COLO829 (cell line): ENCODE data around the gene RNU6-1.

Source experiments
- DNase-seq: peaks from one replicate; pipeline ENCODE4 v3.0.0; 2012; ENCODE audit warnings: low spot score

The RNU6-1 gene

DNA sequence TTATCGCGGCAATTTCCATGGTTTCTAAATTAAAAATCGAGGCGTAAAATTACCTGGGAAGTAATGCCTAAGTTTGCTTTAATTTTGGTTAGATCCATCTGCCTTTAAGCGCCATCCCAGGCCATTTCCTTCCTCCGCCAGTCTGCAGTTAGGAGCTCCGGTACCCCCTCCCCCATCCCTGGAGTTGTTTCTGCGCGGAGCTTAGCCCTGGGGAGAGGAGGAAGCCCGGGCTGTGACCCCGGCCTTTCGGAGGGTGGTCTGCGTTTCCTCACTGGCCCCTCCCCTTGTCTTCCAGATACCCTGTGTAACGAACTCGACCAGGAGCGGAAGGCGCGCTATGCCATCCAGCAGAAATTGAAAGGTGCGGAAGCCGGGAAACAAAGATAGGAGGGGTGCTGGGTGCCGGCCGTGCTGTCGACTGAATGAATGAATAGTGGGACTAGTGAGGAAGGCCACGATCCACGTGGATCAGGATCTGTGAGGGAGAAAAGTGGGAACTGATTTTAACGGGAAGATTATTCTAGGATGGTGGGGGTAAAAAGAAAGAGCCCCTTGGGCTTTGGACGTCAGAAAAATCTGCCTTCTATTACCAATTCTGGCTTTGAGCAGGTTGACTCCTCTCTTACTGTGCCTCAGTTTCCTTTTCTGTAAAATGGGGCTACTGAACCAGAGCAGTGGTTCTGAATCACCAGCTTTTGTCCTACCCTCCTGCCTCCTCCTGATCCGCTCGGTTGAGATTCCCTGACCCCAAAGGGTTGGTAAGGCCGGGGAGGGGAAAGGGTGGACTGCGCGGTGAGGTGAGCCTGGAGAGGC, 6.7 kb downstream of the RNU6-1 start:
- DNase-seq = no peak

GRCh38 chr15:67832031-67832551, 7.8 kb downstream of the RNU6-1 start:
- DNase-seq = no peak

- DNase-seq = no peak
Measured at GRCh38 chr15:67831363-67831762, 8.5 kb downstream of the RNU6-1 start.

GRCh38 chr15:67829647-67830504, 10.0 kb downstream of the RNU6-1 start:
- no peak for DNase-seq

DNA sequence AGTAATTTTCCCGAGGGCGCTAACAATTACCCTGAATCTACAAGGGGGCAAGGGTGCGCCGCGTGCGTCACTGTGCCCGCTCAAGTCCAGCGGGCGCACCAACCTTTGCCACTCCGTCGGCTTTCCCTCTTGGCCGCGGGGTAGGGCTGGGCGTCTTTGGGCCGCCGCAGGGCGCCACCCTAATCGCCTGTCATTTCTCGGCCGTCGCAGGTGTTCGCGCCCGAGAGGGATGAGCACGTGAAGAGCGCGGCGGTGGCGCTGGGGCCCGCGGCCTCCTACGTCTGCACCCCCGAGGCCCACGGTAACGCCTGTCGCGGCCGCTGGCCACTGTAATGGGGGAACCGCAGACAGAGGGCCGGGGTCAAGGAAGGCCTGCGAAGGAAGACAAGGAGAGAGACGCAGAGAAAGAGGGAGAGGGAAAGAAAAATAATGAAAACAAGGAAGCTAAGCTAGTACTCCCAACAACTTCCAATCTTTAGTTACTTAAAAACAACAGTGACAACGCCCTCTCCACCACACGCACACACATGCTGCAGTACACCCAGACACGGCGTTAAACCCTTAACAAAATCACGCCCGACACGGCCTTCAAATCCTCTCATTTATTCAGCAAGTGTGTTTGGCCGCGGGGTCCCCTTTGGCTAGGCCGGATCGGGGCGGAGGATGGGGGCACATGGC, 10.7 kb downstream of the RNU6-1 start:
- DNase-seq = no peak

DNA sequence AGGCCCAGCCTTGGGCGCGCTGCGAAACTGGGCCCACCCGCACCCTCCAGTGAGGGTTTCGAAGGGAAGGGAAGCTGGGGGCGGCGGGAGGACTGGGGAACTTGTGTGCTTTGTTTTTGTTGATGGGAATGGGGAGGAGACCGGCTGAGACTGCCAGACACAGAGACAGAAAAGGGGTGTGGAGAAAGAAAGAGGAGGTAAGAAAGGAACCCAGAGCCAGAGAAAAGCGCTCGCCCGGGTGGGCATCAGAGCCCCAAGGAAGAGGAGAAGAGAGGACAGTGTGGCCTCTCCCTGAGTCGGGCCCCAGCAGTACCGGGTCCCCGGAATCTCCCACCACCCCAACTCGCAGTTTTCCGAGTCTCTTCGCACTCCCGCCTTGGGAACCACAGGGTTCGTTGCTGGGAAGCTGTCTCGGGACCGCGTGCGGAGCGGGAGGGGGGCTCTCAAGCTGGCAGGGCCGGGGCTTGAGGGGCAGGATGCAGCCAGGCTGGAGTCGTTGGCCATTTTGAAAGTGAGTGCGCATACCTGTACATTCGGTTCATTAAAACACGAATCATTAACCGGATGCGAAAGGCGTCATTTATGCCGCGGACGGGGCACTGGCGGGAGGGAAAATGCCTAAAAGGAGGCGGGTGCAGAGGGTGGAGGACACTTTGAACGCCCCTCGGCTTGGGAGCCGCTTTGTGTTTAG, 11.4 kb downstream of the RNU6-1 start:
- DNase-seq = no peak

DNA sequence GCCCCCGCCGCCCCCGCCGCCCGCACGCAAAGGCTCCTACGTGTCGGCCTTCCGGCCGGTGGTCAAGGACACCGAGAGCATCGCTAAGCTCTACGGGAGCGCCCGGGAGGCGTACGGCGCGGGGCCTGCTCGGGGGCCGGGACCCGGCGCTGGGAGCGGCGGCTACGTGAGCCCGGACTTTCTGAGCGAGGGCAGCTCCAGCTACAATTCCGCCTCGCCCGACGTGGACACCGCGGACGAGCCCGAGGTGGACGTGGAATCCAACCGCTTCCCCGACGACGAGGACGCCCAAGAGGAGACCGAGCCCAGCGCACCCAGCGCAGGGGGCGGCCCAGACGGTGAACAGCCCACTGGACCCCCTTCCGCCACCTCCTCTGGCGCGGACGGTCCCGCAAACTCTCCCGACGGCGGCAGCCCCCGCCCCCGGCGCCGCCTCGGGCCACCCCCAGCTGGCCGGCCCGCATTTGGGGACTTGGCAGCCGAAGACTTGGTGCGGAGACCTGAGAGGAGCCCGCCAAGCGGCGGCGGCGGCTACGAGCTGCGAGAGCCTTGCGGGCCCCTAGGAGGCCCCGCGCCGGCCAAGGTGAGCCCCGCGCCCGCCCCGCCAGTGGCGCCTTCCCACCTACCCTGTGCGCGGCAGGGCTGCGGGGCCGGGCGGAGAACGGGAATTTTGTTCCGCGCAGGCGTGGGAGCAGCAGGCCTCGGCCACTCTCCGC, 12.1 kb downstream of the RNU6-1 start:
- no peak for DNase-seq

- no peak for DNase-seq
Measured at GRCh38 chr15:67826717-67827561, 12.9 kb downstream of the RNU6-1 start.

GRCh38 chr15:67825881-67826716, 13.7 kb downstream of the RNU6-1 start:
- no peak for DNase-seq

DNA sequence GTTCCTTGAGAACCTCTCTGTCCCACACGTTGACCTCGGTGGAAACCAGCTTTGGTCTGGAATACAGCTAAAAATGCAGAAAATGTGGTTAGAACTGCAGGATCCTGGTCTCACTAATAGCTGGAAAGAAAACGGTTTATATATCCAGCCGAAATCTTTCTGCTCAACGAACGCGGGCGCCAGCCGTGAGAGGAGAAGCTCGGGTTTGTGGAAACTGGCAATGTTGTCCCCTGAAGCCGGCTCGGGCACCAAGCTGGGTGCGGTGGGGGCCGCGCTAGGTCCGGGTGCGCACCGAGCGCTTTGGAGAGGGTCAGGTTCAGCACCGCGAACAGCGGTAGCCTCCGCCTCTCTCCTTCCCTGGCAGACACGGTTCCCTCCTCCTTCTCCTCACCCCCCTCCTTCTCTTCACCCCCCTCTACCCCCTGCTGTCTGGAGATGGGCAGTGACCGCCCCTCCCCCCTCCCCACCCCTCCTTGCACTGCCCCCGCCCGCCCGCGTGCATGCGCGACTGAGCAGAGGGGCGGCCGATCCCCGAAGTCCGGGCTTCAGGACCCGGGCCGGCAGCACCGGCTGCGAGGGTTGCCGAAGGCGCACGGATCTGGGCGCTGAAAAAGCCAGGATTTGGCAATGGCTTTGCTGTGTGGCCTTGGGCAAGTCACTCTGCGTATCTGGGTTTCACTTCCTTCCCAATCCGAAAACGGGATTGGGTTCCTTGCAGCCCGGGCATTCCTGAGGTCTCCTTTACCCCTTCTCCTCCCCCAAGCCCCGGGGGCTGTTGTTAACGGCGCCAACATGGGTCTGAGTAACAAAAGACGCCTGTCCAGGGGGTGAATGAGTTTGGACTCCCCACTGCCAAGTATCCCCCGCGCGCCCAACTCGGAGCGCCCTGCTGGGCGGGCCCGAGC, 14.6 kb downstream of the RNU6-1 start, which contains the start of gene SKOR1:
TSS of gene SKOR1 (plus strand) at position 534 of the 905 bp plus-strand sequence. CDS start at position 628, 94 bp downstream.
- DNase-seq = no peak

- DNase-seq = no peak
Measured at GRCh38 chr15:67824197-67824968, 15.5 kb downstream of the RNU6-1 start.

DNA sequence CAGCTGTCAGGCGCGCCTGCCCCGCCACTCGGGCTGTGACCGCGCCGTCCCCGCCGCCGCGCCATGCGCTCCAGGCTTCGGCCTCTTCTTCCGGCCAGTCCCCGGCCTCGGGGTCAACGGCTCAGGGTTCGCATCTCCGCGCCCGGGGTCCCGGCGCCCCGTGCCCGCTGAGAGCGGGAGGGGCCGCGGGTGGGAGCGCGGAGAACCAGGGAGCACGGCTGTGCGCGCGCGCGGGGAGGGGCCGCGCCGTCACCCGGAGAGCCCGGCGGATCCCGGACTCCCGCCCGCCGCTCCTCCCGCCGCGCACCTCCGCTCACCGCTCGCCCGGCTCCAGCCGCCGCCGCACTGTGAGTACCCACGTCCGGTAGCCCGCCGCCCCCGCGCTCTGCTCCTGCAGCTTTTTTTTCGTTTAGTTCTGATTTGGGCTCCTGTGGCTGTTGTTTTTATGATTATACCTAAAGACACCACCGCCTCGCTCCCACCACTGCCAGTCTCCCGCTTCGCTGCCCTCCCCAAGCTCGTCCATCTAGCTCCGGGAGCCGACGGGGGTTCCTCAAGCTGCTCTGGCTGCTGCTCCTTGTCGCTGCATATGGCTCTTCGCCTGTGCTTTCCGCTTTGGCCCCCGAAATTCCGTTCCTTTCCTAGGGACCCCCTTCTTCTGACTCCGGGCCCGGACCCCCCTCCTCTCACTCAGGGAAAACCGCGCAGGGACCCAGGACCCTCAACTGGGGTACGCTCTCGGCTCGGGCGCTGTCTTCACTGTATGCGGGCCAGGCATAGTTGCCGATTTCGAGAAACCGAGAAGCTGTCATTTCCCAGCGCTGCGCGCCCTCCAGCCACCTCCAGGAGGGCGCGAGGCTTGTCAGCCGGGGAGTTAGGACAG, 16.3 kb downstream of the RNU6-1 start:
- no peak for DNase-seq

DNA sequence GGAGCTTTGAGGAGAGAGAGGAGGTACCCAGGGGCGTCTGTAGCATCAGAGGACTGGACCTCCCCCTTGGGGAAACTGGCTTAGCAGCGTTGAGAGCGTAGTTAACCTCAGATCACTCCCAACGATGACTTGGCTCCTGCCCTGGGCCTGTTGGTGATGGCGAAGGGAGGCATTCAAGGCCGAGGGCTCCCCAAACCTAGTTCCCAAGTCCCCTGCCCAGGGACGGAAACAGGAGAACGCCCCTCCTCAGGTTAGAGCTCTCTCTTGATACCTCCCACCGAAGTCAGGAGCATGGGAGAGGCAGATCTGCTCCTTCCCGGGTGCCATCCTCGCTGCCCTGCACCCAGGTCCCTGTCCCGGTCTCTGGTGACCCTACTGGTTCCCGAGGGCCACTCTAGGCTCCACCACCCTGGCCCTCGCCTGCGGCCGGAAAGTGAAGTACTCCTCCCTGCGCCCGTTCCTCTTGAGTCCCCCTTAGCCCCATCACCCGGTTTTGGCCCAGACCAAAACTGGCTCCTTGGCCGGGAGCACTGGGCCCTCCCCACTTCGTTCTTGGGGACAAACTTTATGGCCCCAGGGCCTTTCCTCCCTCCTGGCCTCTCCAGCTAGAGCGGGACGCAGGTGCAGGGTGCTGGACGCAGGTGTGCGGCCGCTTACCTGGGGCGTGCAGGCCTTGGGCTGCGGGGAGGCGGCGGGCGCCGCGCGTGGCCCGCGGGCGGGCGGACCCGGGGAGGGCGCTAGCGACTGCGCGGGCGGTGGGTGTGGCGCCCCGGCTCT, 17.1 kb downstream of the RNU6-1 start:
- DNase-seq = no peak

GRCh38 chr15:67821784-67822440, 17.9 kb downstream of the RNU6-1 start:
- DNase-seq = no peak
